ENCODE measurements around the gene CGB7. TPM values are rescaled to one million over a fixed set of nuclear protein-coding genes. Genes with fewer than 3 reads are reported as not detected.
A peak's percentile ranks its signal among the peaks of the same experiment; 100 is the strongest.

CGB7 gene
- total and polyA plus RNA-seq, 2 of the 13 experiments (the other 11 are each of a cell fraction or from before 2014, with no cell fraction given): 0.07 TPM; not detected in 1

DNA sequence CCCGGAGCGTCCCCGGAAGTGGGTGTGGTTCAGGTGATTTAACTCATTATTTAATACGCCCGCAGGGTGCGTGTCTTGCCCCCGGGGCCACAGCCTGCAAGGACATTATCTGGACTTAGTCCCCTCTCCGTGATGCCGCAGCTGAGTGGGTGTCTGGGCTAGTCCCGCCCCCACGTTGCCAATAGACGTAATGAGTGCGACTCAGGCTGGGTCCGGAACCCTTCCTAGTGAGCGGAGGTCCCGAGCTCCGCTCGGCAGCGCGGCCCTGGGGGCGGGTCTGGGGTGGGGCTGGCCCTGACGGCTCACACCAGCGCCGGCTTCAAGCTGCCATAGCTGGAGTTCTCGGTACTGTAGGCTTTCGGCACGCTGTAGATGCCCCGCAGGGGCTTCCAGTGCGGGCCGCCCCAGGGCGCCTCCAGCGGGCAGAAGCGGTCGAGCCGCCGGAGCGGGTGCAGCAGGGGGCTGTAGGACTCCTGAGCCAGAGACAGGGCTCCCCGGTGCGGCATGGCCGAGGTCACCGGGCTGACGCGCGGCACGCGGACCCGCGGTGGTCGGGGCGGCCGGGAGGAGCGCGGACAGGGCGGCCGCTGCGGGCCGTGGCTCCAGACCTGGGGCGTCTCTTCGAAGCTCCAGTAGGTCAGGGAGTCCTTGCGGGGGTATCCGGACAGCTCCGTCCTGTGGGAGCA lies 39.7 kb downstream of the CGB7 start:
- ATAC-seq (peak; percentile 82), DNase-seq (ENCODE audit: low spot score) (peak; percentile 41), FAIRE-seq (no peak)
- intact Hi-C loops (cut with micrococcal nuclease; ENCODE audit: unreplicated experiment): no loop called here
- Histone ChIP-seq H3K9ac (ENCODE audit: insufficient read depth, low read depth, low read length) (0 out of 2 replicates have a peak overlapping the region, but pooled peaks have one; percentile 54), H3K36me3 (replicated peaks in 1 of 2; ENCODE audit: control insufficient read depth in 1 of 2, insufficient read depth in 2 of 2, low read length in 2 of 2) (peaks cover 4 to 19% of the 10 kb centered on the region in 2 experiments; a peak in 4 of 5 replicates), H3K4me1 (ENCODE audit: insufficient read depth, low read length) (peaks cover 27% of the 10 kb centered on the region), H3K9me3 (ENCODE audit: low read length) (no peaks in the 10 kb centered on the region), H3K27me3 (ENCODE audit: control insufficient read depth in 1 of 2, insufficient read depth in 2 of 2, low read length in 2 of 2) (peaks cover 0 to 25% of the 10 kb centered on the region in 2 experiments; a peak in 3 of 5 replicates), H3K27ac (ENCODE audit: extremely low read length, insufficient read depth, low read length) (no peak overlapping the region), H4K20me1 (ENCODE audit: insufficient read depth, low read length) (no peaks in the 10 kb centered on the region), H3K4me2 (ENCODE audit: low read depth, low read length) (peak overlapping the region; percentile 98), H2AFZ (ENCODE audit: low read length) (no peak overlapping the region), H3K79me2 (ENCODE audit: insufficient read depth, low read length) (no peaks in the 10 kb centered on the region), H3K4me3 (replicated peaks in 1 of 3; ENCODE audit: insufficient read depth in 1 of 3, low read depth in 2 of 3, low read length in 3 of 3) (peak overlapping the region in 2 of 3 experiments; percentile 10 to 63; a peak in 3 of 6 replicates)
- in situ Hi-C loops (cut with HindIII; ENCODE audit: extremely low pct_ligation_motif_present, low pct_unique_long_range_greater_than_20kb): no loop called here
- ChIA-PET POLR2A (interaction anchor here (2.9 kb wide), 1 partner anchor 24 kb away, joined by 21 read pairs; the partner anchor contains the start of genes GYS1 and RUVBL2), CTCF (ENCODE audit: low intra/inter-chr PET ratio, low total read pairs) (no interaction called here)
- no TSS peak for BruUV-seq (replicated peaks)
- WGBS (ENCODE audit: low lambda C conversion rate): 38% methylated on average over 23 of the region's 62 CpGs
- TF ChIP-seq ZFY (CRISPR knock-in tag; IDR thresholded peaks at IDR 0.05): peak; percentile 47; the same call in 1 of the 2 replicates
- TF ChIP-seq ZNF235 (CRISPR knock-in tag; IDR thresholded peaks at IDR 0.05; ENCODE audit: borderline replicate concordance): no peak
- no peak for TF ChIP-seq NBN (conservative IDR thresholded peaks at IDR 0.05)
- TF ChIP-seq, protein P1, sequence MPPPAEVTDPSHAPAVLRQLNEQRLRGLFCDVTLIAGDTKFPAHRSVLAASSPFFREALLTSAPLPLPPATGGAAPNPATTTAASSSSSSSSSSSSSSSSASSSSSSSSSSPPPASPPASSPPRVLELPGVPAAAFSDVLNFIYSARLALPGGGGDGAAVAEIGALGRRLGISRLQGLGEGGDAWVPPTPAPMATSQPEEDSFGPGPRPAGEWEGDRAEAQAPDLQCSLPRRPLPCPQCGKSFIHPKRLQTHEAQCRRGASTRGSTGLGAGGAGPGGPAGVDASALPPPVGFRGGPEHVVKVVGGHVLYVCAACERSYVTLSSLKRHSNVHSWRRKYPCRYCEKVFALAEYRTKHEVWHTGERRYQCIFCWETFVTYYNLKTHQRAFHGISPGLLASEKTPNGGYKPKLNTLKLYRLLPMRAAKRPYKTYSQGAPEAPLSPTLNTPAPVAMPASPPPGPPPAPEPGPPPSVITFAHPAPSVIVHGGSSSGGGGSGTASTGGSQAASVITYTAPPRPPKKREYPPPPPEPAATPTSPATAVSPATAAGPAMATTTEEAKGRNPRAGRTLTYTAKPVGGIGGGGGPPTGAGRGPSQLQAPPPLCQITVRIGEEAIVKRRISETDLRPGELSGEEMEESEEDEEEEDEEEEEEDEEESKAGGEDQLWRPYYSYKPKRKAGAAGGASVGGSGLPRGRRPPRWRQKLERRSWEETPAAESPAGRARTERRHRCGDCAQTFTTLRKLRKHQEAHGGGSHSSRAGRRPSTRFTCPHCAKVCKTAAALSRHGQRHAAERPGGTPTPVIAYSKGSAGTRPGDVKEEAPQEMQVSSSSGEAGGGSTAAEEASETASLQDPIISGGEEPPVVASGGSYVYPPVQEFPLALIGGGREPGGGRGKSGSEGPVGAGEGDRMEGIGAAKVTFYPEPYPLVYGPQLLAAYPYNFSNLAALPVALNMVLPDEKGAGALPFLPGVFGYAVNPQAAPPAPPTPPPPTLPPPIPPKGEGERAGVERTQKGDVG (CRISPR knock-in tag; IDR thresholded peaks at IDR 0.05; ENCODE audit: borderline replicate concordance): no peak
- TF ChIP-seq, protein P2, sequence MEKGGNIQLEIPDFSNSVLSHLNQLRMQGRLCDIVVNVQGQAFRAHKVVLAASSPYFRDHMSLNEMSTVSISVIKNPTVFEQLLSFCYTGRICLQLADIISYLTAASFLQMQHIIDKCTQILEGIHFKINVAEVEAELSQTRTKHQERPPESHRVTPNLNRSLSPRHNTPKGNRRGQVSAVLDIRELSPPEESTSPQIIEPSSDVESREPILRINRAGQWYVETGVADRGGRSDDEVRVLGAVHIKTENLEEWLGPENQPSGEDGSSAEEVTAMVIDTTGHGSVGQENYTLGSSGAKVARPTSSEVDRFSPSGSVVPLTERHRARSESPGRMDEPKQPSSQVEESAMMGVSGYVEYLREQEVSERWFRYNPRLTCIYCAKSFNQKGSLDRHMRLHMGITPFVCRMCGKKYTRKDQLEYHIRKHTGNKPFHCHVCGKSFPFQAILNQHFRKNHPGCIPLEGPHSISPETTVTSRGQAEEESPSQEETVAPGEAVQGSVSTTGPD (CRISPR knock-in tag; IDR thresholded peaks at IDR 0.05): no peak
- TF ChIP-seq, protein P3, sequence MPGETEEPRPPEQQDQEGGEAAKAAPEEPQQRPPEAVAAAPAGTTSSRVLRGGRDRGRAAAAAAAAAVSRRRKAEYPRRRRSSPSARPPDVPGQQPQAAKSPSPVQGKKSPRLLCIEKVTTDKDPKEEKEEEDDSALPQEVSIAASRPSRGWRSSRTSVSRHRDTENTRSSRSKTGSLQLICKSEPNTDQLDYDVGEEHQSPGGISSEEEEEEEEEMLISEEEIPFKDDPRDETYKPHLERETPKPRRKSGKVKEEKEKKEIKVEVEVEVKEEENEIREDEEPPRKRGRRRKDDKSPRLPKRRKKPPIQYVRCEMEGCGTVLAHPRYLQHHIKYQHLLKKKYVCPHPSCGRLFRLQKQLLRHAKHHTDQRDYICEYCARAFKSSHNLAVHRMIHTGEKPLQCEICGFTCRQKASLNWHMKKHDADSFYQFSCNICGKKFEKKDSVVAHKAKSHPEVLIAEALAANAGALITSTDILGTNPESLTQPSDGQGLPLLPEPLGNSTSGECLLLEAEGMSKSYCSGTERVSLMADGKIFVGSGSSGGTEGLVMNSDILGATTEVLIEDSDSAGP (CRISPR knock-in tag; IDR thresholded peaks at IDR 0.05; ENCODE audit: borderline replicate concordance): 0 out of 2 replicates have a peak, but pooled peaks have one; percentile 24
- TF ChIP-seq, protein P4, sequence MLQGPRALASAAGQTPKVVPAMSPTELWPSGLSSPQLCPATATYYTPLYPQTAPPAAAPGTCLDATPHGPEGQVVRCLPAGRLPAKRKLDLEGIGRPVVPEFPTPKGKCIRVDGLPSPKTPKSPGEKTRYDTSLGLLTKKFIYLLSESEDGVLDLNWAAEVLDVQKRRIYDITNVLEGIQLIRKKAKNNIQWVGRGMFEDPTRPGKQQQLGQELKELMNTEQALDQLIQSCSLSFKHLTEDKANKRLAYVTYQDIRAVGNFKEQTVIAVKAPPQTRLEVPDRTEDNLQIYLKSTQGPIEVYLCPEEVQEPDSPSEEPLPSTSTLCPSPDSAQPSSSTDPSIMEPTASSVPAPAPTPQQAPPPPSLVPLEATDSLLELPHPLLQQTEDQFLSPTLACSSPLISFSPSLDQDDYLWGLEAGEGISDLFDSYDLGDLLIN (CRISPR knock-in tag; IDR thresholded peaks at IDR 0.05; ENCODE audit: borderline replicate concordance): no peak
- peak; percentile 42; the same call in 1 of the 2 replicates for TF ChIP-seq MAZ (IDR thresholded peaks at IDR 0.05; ENCODE audit: borderline replicate concordance, low read depth, low read length)
- TF ChIP-seq MAZ (CRISPR knock-in tag; IDR thresholded peaks at IDR 0.05; ENCODE audit: low read depth): no peak
- TF ChIP-seq, protein P5, sequence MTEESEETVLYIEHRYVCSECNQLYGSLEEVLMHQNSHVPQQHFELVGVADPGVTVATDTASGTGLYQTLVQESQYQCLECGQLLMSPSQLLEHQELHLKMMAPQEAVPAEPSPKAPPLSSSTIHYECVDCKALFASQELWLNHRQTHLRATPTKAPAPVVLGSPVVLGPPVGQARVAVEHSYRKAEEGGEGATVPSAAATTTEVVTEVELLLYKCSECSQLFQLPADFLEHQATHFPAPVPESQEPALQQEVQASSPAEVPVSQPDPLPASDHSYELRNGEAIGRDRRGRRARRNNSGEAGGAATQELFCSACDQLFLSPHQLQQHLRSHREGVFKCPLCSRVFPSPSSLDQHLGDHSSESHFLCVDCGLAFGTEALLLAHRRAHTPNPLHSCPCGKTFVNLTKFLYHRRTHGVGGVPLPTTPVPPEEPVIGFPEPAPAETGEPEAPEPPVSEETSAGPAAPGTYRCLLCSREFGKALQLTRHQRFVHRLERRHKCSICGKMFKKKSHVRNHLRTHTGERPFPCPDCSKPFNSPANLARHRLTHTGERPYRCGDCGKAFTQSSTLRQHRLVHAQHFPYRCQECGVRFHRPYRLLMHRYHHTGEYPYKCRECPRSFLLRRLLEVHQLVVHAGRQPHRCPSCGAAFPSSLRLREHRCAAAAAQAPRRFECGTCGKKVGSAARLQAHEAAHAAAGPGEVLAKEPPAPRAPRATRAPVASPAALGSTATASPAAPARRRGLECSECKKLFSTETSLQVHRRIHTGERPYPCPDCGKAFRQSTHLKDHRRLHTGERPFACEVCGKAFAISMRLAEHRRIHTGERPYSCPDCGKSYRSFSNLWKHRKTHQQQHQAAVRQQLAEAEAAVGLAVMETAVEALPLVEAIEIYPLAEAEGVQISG (CRISPR knock-in tag; IDR thresholded peaks at IDR 0.05): peak; percentile 53
- TF ChIP-seq POLR2G (IDR thresholded peaks at IDR 0.05; ENCODE audit: low read depth, low read length): peak; percentile 53; the same call in 1 of the 2 replicates
- 0 out of 2 replicates have a peak, but pooled peaks have one; percentile 24 for TF ChIP-seq MXD4 (CRISPR knock-in tag; IDR thresholded peaks at IDR 0.05)
